GM21526 (cell line): Measurements from ENCODE around the gene CYB5R4.
A peak's percentile ranks its signal among the peaks of the same experiment; 100 is the strongest.
"Not testable (repeated sequence)": the region's sequence is repeated elsewhere in the genome, so short reads cannot be mapped to it uniquely, and the experiment has no call there.

Experiments
- ATAC-seq: cut with Tn5 transposase; IDR thresholded peaks from one replicate; pipeline ENCODE4 v1.9.1; 2021; ENCODE audit warnings: moderate library complexity; ENCODE audit not compliant: unreplicated experiment, low FRiP score

CYB5R4 gene

DNA sequence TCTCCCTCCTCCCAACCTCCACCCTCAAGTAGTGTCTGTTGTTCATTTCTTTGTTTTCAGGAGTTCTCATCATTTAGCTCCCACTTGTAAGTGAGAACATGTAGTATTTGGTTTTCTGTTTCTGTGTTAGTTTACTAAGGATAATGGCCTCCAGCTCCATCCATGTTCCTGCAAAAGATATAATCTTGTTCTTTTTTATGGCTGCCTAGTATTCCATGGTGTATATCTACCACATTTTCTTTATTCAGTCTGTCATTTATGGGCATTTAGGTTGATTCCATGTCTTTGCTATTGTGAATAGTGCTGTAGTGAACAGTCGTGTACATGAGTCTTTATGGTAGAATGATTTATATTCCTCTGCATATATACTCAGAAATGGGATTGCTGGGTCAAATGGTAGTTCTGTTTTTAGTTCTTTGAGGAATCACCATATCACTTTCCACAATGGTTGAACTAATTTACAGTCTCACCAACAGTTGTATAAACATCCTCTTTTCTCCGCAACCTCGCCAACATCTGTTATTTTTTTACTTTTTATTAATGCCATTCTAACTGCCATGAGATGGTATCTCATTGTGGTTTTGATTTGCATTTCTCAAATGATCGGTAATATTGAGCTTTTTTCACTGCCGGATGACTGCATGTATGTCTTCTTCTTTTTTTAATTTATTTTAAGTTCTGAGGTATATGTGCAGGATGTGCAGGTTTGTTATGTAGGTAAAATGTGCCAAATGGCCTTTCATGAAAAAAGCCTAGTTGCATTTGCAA, 48.3 kb downstream of the CYB5R4 start:
- not testable (repeated sequence) for ATAC-seq

DNA sequence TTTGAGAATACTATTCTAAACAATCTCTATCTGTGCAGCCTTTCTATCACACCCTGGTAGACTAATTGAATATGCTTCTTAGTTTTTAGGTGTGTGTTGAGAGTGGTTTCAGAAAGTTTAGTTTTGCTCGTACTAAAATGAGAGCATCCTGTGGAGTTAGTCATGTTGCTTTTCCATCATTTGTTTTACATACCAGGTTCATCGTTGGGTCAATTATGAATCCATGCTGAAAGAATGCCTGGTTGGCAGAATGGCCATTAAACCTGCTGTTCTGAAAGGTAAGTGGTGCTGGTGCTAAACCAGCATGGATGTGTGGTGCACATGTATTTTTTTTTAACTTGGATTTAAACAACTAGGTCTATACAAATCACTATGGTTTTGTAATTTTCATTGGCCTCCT, 49.3 kb downstream of the CYB5R4 start:
- ATAC-seq: no peak

DNA sequence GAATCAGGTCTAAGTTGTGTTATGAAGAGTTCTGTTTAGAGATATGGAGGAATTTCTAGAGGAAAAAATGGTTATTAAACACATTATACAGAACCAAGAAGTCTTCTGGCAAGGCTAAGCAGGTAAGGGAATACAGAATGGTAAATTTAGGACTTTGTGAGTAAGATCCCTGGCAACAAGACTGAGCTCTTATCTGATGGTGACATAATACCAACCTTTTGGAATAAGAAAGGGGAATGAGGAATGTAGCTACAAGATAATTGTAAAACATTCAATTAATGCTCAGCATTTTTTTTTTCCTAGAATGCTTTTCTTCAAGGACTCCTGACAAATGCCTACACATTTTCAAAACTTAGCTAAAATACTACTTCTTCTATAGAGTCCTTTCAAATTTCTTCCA, 51.8 kb downstream of the CYB5R4 start:
- ATAC-seq: no peak

- ATAC-seq: no peak
Measured at GRCh38 chr6:83914953-83915352, 55.5 kb downstream of the CYB5R4 start.

DNA sequence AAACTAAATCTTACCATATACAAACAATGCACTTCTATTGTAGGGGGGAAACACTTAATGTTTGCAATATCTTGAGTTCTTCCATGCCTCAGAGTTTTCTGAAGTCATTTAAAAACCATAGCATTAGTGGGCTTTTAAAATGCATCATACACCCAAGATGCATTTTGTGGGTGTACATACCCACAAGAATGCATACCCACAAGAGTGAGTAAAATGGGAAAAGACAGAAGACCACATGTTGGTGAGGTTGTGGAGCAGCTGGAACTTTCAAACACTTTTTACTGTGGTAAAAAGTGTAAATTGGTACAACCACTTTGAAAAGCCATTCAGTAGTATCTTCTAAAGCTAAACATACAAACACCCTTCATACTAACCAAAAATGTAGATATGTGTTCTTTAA, 57.5 kb downstream of the CYB5R4 start:
- ATAC-seq: no peak

DNA sequence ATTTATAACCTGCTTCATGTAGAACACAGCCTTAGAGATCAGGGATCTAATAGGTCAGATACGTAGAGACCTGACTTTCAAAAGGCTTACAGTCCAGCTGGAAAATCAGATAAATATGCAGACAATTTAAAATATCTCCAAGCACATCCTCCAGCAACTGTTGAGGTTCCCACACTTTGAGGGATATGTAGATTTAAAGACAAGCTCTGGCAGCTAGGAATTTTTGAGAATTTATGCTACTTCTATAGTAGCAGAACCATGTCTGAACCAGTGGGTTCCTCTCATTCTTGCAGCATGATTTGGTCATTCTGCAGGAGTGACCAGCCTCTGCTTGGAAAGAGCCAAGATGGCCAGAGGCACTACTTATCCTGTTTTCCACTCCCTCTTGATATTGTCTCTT, 60.5 kb downstream of the CYB5R4 start:
- ATAC-seq: no peak

GRCh38 chr6:83921315-83921714, 61.8 kb downstream of the CYB5R4 start:
- no peak for ATAC-seq

DNA sequence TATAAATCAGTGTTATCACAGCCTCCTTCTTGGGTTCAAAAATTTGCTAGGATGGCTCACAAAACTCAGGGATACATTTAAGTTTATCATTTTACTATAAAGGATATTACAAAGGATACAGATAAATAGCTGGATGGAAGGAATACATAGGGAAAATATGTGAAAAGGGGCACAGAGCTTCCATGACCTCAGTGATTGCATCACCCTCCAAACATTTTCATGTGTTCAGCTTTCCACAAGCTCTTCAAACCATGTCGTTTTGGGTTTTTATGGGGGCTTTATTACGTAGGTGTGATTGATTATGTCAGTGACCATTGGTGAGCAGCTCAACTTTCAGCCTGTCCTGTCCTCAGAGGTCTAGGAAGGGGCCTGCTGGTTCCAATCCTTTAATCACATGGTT, 68.0 kb downstream of the CYB5R4 start:
- no peak for ATAC-seq

GRCh38 chr6:83928286-83928685, 68.8 kb downstream of the CYB5R4 start:
- ATAC-seq: no peak

DNA sequence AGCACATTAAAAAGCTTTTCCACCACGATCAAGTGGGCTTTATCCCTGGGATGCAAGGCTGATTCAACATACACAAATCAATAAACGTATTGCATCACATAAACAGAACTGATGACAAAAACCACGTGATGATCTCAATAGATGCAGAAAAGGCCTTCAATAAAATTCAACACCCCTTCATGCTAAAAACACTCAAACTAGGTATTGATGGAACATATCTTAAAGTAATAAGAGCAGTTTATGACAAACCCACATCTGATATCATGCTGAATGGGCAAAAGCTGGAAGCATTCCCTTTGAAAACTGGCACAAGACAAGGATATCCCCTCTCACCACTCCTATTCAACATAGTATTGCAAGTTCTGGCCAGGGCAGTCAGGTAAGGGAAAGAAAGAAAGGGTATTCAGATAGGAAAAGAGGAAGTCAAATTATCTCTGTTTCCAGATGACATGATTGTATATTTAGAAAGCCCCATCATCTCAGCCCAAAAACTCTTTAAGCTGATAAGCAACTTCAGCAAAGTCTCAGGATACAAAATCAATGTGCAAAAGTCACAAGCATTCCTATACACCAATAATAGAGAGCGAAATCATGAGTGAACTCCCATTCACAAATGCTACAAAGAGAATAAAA, 86.8 kb downstream of the CYB5R4 start:
- not testable (repeated sequence) for ATAC-seq

- not testable (repeated sequence) for ATAC-seq
Measured at GRCh38 chr6:83947983-83948382, 88.5 kb downstream of the CYB5R4 start.

- ATAC-seq: no peak
Measured at GRCh38 chr6:83948851-83949250, 89.4 kb downstream of the CYB5R4 start.

DNA sequence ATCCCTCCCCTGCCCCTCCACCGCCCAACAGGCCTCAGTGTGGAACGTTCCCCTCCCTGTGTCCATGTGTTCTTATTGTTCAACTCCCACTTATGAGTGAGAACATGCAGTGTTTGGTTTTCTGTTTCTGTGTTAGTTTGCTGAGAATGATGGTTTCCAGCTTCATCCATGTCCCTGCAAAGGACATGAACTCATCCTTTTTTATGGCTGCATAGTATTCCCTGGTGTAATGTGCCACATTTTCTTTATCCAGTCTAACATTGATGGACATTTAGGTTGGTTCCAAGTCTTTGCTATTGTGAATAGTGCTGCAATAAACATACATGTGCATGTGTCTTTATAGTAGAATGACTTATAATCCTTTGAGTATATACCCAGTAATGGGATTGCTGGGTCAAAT, 91.9 kb downstream of the CYB5R4 start:
- not testable (repeated sequence) for ATAC-seq

DNA sequence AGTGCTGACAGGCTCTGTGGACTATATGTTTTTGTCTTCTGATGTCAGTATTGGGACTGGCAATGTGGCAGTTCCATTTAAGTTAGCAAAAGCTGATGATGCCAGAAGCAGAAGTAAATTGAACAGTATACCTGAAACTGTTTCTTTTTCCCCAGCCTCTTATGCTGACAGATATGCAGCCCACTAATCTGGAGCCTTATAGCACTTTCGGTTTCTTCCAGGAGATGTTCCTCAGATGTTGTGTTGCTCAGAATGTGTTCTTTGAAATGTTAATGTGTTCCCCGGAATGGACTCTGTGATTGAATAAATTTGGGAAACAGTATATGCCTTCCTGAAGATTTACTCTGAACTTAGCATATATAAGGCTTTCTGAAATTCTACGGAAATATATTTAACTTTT, 93.3 kb downstream of the CYB5R4 start:
- no peak for ATAC-seq

- no peak for ATAC-seq
Measured at GRCh38 chr6:83954371-83954770, 94.9 kb downstream of the CYB5R4 start.

GRCh38 chr6:83958241-83958685, 98.8 kb downstream of the CYB5R4 start:
- ATAC-seq: no peak

DNA sequence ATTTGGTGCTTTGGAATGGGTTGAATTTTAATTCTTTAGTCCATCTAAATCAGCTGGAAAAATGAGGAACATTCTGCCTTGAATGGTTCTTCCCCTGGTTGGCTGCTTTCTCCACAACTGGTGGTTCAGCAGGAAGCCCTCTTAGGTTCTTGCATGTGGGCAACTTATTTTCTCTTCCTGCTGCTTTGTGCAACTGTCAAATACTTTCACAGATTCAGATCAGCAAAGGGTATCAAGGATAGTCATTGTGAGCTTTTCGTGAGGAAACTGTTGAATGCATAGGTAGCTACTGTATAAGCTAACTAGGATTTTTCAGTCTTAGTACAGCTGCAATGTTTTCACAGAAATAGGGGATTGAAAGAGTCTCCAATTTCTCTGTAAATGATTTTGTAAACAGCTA, 101.2 kb downstream of the CYB5R4 start:
- ATAC-seq: no peak

- peak; percentile 95 for ATAC-seq
Measured at GRCh38 chr6:83962582-83962981, 103.1 kb downstream of the CYB5R4 start.

DNA sequence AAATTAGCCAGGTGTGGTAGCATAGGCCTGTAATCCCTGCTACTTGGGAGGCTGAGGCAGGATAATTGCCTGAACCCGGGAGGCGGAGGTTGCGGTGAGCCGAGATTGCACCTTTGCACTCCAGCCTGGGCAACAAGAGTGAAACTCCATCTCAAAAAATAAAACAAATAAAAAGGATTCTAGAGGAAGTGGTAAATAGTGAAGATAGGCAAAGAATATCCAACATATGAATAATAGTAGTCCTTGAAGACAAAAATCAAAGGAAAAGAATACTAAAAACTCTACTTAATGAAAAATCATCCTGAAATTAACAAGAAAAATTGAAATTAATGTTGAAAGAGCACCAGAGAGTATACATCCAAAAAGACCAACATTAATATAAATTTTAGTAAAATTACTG, 107.0 kb downstream of the CYB5R4 start:
- ATAC-seq: no peak

DNA sequence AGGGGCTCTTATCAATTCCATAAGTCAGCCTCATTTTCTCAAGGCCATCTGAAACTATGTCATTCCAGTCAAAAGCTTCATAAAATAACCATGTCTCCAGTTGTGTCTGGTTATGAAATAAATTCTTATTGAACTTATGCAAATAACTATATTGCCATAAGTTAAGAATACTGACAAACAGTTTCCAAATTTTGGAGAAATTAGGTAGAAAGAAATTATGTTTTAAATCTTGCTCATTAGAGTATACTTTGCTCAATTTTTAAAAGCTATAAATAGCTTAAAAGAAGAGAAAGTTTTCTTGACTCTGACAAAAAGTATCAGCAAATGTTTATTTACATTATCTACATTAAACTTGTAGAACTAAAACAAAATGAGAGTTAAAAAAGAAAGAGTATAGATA, 111.1 kb downstream of the CYB5R4 start:
- no peak for ATAC-seq

DNA sequence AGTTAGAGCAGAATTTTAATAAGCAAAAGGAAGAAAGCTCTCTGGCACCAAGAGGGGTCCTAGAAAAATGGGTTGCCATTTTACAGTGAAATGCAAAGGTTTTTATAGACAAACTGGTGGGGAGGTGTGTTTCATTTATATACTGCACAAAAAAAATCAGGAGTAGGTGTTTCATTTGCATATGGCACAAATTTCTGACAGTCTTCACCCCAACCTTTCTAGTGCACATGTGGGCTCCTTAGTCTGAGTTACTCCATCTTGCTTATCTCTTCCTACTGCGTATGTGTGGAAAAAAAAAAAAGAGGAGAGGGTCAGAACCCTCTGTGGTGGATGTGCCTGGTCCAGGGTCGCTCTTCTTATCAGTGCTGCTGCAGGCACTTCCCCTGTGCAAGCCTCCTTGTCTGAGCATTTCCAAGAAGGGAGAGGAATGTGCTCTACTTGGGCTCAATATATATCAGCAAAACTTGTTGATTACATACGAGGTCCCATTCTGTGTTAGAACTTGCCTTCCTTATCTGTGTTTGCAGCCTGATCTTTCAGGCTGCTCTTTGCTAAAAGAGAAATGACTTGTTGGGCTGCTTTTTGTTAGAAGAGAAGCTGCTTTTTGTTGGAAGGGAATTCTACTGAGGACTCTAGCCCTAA, 115.0 kb downstream of the CYB5R4 start:
- no peak for ATAC-seq
